HCT116 (cell line): ENCODE results near the gene ADCY10. TPM values are rescaled to one million over a fixed set of nuclear protein-coding genes. Genes with fewer than 3 reads are reported as not detected.

ENCODE experiments used
- ATAC-seq: fragments of 200-7000 bp; cut with Tn5 transposase; 2 replicates; pipeline ENCODE4 v1.9.1; 2020; ENCODE audit warnings: mild to moderate bottlenecking, moderate library complexity
- BruUV-seq: library from RNA; stranded (reverse); fragments of 400-500 nt; replicated peaks from 2 replicates; lab custom pipeline; 2021; lab: Mats Ljungman, UMichigan
- CTCF ChIA-PET: fragments of 300-600 bp; sonication (Branson Sonifier 250); formaldehyde crosslinking; loops from one replicate; lab custom pipeline; 2021; ENCODE audit warnings: antibody characterized with exemption; lab: Charles Lee
- POLR2A ChIA-PET: fragments of 300-600, 350-600 bp; sonication (Branson Sonifier 250); formaldehyde crosslinking; loops from one replicate; lab custom pipeline; 2021; ENCODE audit warnings: antibody characterized with exemption; lab: Charles Lee
- RAD21 ChIA-PET, 2 experiments: fragments of 300-600 bp; sonication (Branson Sonifier 250); formaldehyde crosslinking; loops; one replicate each; lab custom pipeline; 2023; ENCODE audit warnings: low total read pairs in 2 of 2; ENCODE audit not compliant: uncharacterized antibody in 2 of 2, unreplicated experiment in 2 of 2, low non-redundant PET in 1 of 2; lab: Charles Lee
- DNase-seq: peaks from one replicate; pipeline ENCODE4 v3.0.0-alpha.2; 2010; ENCODE audit warnings: low read depth, low spot score
- H2AFZ ChIP-seq: fragments of 200-600 bp; shearing (Covaris generic), sonication (generic); 2 replicates; pipeline ENCODE4 v1.6.1; 2017; ENCODE audit warnings: low read depth, mixed run types, mixed read lengths, antibody characterized with exemption, low read length; ENCODE audit not compliant: poor library complexity, severe bottlenecking
- H3K27ac ChIP-seq: 2 replicates; pipeline ENCODE4 v1.5.1; 2012; ENCODE audit warnings: low read depth, low read length
- H3K27me3 ChIP-seq: fragments of 200-600 bp; sonication (generic); 2 replicates; pipeline ENCODE4 v1.6.1; 2016; ENCODE audit warnings: mixed run types, low read length, mixed read lengths; ENCODE audit not compliant: insufficient read depth
- H3K36me3 ChIP-seq, 2 experiments: fragments of 200-500 bp in 1 of 2; fragments of 200-600 bp in 1 of 2; sonication (Bioruptor generic) in 1 of 2; sonication (generic) in 1 of 2; 2 replicates each; pipeline versions ENCODE4 v1.5.1 to v1.6.1; 2014 to 2016; ENCODE audit warnings: low read length in 2 of 2, inconsistent platforms in 1 of 2, mixed read lengths in 1 of 2, mixed run types in 1 of 2; ENCODE audit not compliant: insufficient read depth in 2 of 2, control insufficient read depth in 1 of 2
- H3K4me1 ChIP-seq, 2 experiments: fragments of 200-600 bp in 1 of 2; sonication (generic) in 1 of 2; 2 replicates each; pipeline versions ENCODE4 v1.5.1 to v1.6.1; 2012 to 2017; ENCODE audit warnings: low read length in 2 of 2, inconsistent platforms in 1 of 2, mild to moderate bottlenecking in 1 of 2, mixed read lengths in 1 of 2, mixed run types in 1 of 2, moderate library complexity in 1 of 2; ENCODE audit not compliant: insufficient read depth in 2 of 2, control insufficient read depth in 1 of 2
- H3K4me2 ChIP-seq: fragments of 200-600 bp; sonication (generic); 2 replicates; pipeline ENCODE4 v1.6.1; 2017; ENCODE audit warnings: mixed run types, low read length, mixed read lengths
- H3K4me3 ChIP-seq, 2 experiments: fragments of 200-600 bp in 1 of 2; sonication (generic) in 1 of 2; replicated peaks in 1 of 2; 2 replicates each; pipeline ENCODE4 v1.5.1; 2011 to 2016; ENCODE audit warnings: low read length in 2 of 2, control low read depth in 1 of 2, low read depth in 1 of 2, mild to moderate bottlenecking in 1 of 2, mixed read lengths in 1 of 2, mixed run types in 1 of 2
- H3K79me2 ChIP-seq: fragments of 200-600 bp; sonication (generic); 2 replicates; pipeline ENCODE4 v1.6.1; 2017; ENCODE audit warnings: mild to moderate bottlenecking, mixed run types, low read length, moderate library complexity, mixed read lengths; ENCODE audit not compliant: insufficient read depth
- H3K9ac ChIP-seq: fragments of 200-600 bp; sonication (generic); 2 replicates; pipeline ENCODE4 v1.6.1; 2016; ENCODE audit warnings: low read length, mixed read lengths
- H3K9me2 ChIP-seq: fragments of 200-600 bp; sonication (generic), shearing (Covaris generic); 2 replicates; pipeline ENCODE4 v1.6.1; 2017; ENCODE audit warnings: mixed run types, mild to moderate bottlenecking, moderate library complexity; ENCODE audit not compliant: insufficient read depth
- H3K9me3 ChIP-seq, 2 experiments: fragments of 200-500 bp in 1 of 2; fragments of 200-600 bp in 1 of 2; sonication (Bioruptor generic) in 1 of 2; sonication (generic) in 1 of 2; 2 replicates each; pipeline ENCODE4 v1.6.1; 2014 to 2017; ENCODE audit warnings: low read length in 2 of 2, mixed read lengths in 2 of 2, inconsistent platforms in 1 of 2, low read depth in 1 of 2, mild to moderate bottlenecking in 1 of 2, mixed run types in 1 of 2, moderate library complexity in 1 of 2; ENCODE audit not compliant: control insufficient read depth in 1 of 2, insufficient read depth in 1 of 2
- H4K20me1 ChIP-seq: fragments of 200-600 bp; sonication (generic), shearing (Covaris generic); 2 replicates; pipeline ENCODE4 v1.6.1; 2017; ENCODE audit warnings: mixed run types, mild to moderate bottlenecking, moderate library complexity; ENCODE audit not compliant: insufficient read depth
- EGR1 ChIP-seq: IDR thresholded peaks from 2 replicates; pipeline ENCODE4 v1.6.1; 2012; ENCODE audit warnings: low read depth
- ELF1 ChIP-seq: IDR thresholded peaks from 2 replicates; pipeline ENCODE4 v1.6.1; 2012; ENCODE audit warnings: low read depth, borderline replicate concordance
- EZH2 ChIP-seq: fragments of 200-600 bp; sonication (generic); IDR thresholded peaks from 2 replicates; pipeline ENCODE4 v1.6.1; 2017; ENCODE audit warnings: antibody characterized with exemption, mixed run types
- EZH2phosphoT487 ChIP-seq: fragments of 200-600 bp; IDR thresholded peaks from 2 replicates; pipeline ENCODE4 v1.6.1; 2018; ENCODE audit warnings: antibody characterized with exemption, borderline replicate concordance
- FOSL1 ChIP-seq: IDR thresholded peaks from 2 replicates; pipeline ENCODE4 v1.6.1; 2012; ENCODE audit warnings: low read depth
- JUND ChIP-seq: IDR thresholded peaks from 2 replicates; pipeline ENCODE4 v1.6.1; 2012
- MAX ChIP-seq: IDR thresholded peaks from 2 replicates; pipeline ENCODE4 v1.6.1; 2012
- POLR2A ChIP-seq: IDR thresholded peaks from 2 replicates; pipeline ENCODE4 v1.7.0; 2011; ENCODE audit warnings: borderline replicate concordance; ENCODE audit not compliant: insufficient read depth, insufficient read length; ENCODE audit errors: extremely low read depth
- POLR2AphosphoS5 ChIP-seq: IDR thresholded peaks from 2 replicates; pipeline ENCODE4 v1.6.1; 2011; ENCODE audit warnings: mild to moderate bottlenecking, low read depth, low read length, moderate library complexity
- RAD21 ChIP-seq: IDR thresholded peaks from 2 replicates; pipeline ENCODE4 v1.6.1; 2012; ENCODE audit warnings: low read depth, mild to moderate bottlenecking
- REST ChIP-seq: IDR thresholded peaks from 2 replicates; pipeline ENCODE4 v1.6.1; 2012; ENCODE audit warnings: low read depth
- SIN3A ChIP-seq: IDR thresholded peaks from 2 replicates; pipeline ENCODE4 v1.6.1; 2012; ENCODE audit warnings: low read depth
- SP1 ChIP-seq: IDR thresholded peaks from 2 replicates; pipeline ENCODE4 v1.6.1; 2012; ENCODE audit warnings: low read depth
- SRF ChIP-seq: IDR thresholded peaks from 2 replicates; pipeline ENCODE4 v1.6.1; 2012; ENCODE audit warnings: low read depth
- TCF7L2 ChIP-seq: IDR thresholded peaks from 2 replicates; pipeline ENCODE4 v1.7.0; 2011; ENCODE audit warnings: borderline replicate concordance, inconsistent platforms; ENCODE audit not compliant: insufficient read depth, insufficient read length; ENCODE audit errors: extremely low read depth
- ZBTB33 ChIP-seq: IDR thresholded peaks from 2 replicates; pipeline ENCODE4 v1.6.1; 2011; ENCODE audit warnings: mild to moderate bottlenecking, low read length, moderate library complexity; ENCODE audit not compliant: insufficient replicate concordance; ENCODE audit errors: extremely low read depth
- ZNF274 ChIP-seq: fragments of 200-500 bp; sonication (Bioruptor generic); IDR thresholded peaks from 2 replicates; pipeline ENCODE4 v1.6.1; 2014; ENCODE audit warnings: mild to moderate bottlenecking, low read depth, low read length, inconsistent platforms
- intact Hi-C: fragments of 100-400 bp; cut with micrococcal nuclease; formaldehyde crosslinking; loops from 2 replicates; pipeline ENCODE4 v1.10.0; 2022
- total RNA-seq: library from RNA; stranded (reverse); gene quantifications from one replicate; pipeline ENCODE4 v1.2.1, GENCODE V29; 2021; ENCODE audit not compliant: unreplicated experiment

The ADCY10 gene
- total RNA-seq, 1 experiment from 2014 or later: 0.30 TPM

DNA sequence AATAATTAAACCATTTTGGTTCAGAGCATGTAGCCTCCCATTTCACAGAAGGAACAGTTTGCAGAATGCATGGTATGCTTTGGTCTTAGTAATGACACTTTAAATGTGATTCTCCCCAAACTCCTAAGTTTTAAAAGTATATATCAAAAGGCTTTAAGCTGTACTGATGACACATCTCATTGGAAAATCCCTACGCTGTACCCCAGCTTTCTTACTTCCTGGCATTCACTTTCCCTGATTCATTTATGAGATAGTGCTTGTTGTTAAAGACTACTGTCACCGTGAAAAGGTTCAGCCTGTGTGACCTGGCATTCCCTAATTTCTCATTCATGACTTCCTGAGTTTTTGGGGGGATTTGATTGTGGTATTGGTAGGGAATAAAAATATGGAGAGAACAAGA is 138.8 kb downstream of the ADCY10 start:
- H4K20me1 ChIP-seq: no peaks in the 10 kb centered on the region
- no peak overlapping the region for H3K4me3 ChIP-seq
- ChIA-PET CTCF (no interaction called here), POLR2A (no interaction called here), RAD21 (no interaction called here)
- no peak overlapping the region for H3K9ac ChIP-seq
- no peak for TF ChIP-seq POLR2A
- no peak for TF ChIP-seq SIN3A
- no peak for TF ChIP-seq REST
- TF ChIP-seq SP1: no peak
- TF ChIP-seq FOSL1: no peak
- TF ChIP-seq JUND: no peak
- TF ChIP-seq SRF: no peak
- no peak for TF ChIP-seq ZBTB33
- TF ChIP-seq EGR1: no peak
- no peak for TF ChIP-seq MAX
- no peak for TF ChIP-seq ZNF274
- TF ChIP-seq EZH2phosphoT487: no peak
- no peak for TF ChIP-seq POLR2AphosphoS5
- TF ChIP-seq RAD21: no peak
- TF ChIP-seq TCF7L2: no peak
- no peak for TF ChIP-seq EZH2
- TF ChIP-seq ELF1: no peak
- no peaks in the 10 kb centered on the region for H3K9me3 ChIP-seq
- no peaks in the 10 kb centered on the region; the same call in 1 of the 2 replicates for H3K79me2 ChIP-seq
- no peak for DNase-seq
- H2AFZ ChIP-seq: no peak overlapping the region
- peaks cover 0 to 4% of the 10 kb centered on the region in 2 experiments; a peak in 1 of 4 replicates for H3K36me3 ChIP-seq
- H3K4me2 ChIP-seq: no peak overlapping the region
- H3K9me2 ChIP-seq: no peaks in the 10 kb centered on the region
- no peak overlapping the region for H3K27ac ChIP-seq
- intact Hi-C loops: no loop called here
- ATAC-seq: no peak
- BruUV-seq: no TSS peak
- H3K27me3 ChIP-seq: no peaks in the 10 kb centered on the region
- no peaks in the 10 kb centered on the region for H3K4me1 ChIP-seq
